A204.1 (cell line): Measurements from ENCODE around the gene QPRT.
"Not testable (repeated sequence)": the region's sequence is repeated elsewhere in the genome, so short reads cannot be mapped to it uniquely, and the experiment has no call there.

Experiments
- FAIRE-seq: peaks from 2 replicates; lab custom pipeline; 2012; peaks lifted over from hg19 to GRCh38; lab: Jason Lieb, UNC

QPRT gene

DNA sequence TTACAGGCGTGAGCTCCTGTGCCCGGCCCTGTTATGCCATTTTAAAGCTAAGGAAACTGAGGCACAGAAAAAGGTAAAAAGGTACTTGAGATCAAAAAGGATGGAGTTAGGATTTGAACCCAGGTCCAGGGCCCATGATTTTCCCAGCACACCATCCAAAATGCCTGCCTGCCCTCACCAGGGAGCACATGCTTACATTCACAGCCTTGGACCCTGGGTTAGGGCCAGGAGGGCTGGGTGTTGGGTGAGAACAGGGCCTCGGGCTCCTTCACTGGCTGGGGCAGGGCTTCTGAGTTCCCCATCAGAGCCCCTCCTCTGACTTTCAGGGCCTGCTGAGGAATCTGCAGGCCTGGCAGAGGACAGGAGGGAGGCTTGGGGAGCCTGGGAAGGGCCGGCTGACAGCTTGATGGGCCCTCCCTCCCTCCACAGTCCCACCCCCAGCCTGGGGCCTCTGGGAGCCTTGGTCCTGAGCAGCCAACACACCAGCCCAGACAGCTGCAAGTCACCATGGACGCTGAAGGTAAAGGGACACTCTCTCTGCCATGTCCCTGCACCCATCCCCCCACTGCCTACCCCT is at the start of gene QPRT:
TSS of gene QPRT (plus strand) at position 490 of the 577 bp plus-strand sequence. CDS start at position 508, 18 bp downstream.
- no peak for FAIRE-seq

DNA sequence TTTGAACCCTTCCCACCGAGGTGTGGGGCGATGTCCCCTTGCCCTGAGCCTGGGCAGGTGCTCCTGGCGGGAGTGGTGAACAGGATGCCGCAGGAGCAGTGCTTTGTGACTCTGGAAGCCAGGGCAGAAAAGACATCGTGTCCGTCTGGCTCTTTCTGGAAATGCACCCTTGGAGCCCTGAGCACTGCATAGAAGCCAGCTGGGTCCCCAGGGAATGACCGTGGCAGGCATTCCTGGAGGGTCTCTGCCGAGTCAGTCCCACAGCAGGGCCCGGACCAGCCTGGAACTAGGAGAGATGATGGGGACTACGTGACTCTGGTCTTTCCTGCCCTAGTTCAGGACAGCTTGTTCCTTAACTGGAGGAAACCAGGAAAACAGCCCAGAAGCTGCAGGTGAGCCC is 49.7 kb upstream of the QPRT start:
- FAIRE-seq = not testable (repeated sequence)

DNA sequence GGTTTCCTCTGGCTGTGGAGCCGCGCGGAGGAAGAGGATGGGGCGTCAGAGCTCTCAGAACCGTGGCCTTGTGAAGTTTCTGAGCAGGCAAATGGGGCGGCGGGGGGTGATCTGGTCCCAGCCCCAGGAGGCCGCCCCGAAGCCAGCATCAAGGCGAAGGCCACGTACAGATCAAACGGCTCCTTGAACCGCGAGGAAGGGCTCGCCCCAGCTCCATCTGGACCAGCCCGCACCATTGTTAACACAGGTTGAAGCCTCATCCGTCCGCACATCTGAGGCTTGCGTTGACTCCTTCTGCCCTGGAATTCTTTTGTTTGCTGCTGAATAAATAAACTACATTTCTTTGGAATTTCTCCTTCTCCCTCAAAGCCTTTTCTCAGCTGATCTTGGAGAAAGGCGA is 47.3 kb upstream of the QPRT start:
- not testable (repeated sequence) for FAIRE-seq

DNA sequence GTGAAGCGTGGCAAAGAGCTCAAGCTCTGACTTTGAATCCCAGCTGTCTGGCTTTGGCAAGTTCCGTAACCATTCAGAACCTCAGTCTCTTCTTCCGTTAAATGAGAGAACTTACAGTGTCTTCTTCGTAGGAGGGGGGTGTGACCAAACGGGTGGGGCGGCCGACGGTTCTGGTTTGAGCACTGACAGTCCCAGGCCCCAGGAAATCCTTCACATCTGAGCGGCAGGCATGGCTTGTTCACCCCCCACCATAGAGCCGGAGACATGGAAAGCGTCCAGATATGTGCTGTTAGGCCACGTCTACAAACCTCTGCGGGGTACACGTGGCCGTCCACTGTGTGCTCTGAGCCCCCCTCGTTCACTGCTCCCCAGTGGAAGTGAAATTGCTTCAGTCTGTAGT is 43.1 kb upstream of the QPRT start:
- FAIRE-seq = not testable (repeated sequence)

DNA sequence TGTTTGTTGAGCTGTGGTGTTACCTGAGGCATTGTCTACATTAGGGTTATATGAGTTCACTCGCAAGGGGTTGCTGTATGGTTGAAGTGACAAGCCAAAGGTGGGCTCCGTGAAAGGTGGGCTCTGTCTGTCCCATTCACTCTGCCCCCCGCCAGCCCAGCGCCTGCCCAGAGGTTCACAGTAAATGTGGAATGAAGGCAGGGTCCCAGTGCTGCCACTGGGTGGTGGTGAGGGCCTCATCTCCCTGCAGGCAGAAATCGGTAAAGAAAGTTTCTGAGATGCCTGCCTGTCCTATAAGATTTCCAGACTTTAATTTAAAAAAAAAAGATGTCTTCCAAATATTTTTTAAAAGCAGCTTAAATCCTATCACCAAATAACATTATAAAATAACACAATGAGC is 42.6 kb upstream of the QPRT start:
- not testable (repeated sequence) for FAIRE-seq

DNA sequence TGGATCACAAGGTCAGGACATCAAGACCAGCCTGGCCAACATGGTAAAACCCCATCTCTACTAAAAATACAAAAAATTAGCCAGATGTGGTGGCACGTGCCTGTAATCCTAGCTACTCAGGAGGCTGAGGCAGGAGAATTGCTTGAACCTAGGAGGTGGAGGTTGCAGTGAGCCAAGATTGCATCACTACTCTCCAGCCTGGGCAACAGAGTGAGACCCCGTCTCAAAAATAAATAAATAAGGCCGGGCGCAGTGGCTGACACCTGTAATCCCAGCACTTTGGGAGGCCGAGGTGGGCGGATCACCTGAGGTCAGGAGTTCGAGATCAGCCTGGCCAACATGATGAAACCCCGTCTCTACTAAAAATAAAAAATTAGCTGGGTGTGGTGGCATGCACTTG is 40.2 kb upstream of the QPRT start:
- FAIRE-seq = not testable (repeated sequence)

DNA sequence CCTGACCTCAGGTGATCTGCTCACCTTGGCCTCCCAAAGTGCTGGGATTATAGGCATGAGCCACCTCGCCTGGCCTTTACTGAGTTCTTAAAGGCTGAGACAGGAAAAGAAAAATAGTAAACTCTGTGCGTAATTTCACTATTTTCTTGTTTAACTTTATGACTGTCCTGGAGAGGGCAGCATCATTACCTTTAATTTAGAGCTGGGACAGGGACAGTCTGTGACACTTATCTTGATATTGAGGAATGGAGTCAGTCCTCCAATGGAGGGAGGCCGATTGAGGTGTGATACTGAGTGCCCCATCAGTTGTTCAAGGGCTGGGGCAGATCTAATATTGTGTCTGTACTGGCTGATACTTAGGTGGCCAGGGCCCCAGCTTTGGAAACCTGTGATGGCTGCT is 37.4 kb upstream of the QPRT start:
- no peak for FAIRE-seq

DNA sequence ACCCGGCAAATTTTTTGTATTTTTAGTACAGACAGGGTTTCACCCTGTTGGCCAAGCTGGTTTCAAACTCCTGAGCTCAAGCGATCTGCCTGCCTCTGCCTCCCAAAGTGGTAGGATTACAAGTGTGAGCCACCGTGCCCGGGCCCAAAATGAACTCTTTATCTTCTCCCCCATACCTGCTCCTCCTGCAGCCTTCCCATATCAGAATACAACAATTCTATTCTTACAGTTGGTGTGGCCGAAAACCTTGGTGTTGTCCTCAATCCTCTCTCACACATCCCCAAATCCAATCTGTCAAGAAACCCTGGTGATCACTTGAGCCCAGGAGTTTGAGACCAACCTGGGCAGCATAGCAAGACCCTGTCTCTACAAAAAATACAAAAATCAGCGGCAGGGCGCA is 35.4 kb upstream of the QPRT start:
- no peak for FAIRE-seq

DNA sequence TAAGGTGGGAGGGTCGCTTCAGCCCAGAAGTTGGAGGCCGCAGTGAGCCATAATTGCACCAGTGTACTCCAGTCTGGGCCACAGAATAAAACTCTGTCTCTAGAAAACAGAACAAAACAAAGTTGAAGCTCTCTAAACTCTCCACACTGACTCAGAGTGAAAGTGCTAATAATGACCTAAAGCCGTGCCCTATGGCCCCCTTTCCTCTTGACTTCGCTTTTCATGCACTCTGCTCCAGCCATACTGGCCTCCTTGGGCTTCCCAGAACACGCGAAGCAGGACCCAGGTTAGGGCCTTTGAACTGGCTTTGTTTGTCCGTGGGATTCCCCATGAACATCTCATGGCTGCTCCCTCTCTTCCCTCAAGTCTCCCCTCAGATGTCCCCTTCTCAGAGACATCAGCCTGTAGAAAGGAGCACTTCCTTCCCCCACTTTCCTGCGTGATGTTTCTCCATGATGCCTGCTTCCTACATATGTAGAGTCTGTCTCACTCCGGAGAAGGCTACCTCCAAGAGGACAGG is 34.6 kb upstream of the QPRT start:
- FAIRE-seq = no peak

DNA sequence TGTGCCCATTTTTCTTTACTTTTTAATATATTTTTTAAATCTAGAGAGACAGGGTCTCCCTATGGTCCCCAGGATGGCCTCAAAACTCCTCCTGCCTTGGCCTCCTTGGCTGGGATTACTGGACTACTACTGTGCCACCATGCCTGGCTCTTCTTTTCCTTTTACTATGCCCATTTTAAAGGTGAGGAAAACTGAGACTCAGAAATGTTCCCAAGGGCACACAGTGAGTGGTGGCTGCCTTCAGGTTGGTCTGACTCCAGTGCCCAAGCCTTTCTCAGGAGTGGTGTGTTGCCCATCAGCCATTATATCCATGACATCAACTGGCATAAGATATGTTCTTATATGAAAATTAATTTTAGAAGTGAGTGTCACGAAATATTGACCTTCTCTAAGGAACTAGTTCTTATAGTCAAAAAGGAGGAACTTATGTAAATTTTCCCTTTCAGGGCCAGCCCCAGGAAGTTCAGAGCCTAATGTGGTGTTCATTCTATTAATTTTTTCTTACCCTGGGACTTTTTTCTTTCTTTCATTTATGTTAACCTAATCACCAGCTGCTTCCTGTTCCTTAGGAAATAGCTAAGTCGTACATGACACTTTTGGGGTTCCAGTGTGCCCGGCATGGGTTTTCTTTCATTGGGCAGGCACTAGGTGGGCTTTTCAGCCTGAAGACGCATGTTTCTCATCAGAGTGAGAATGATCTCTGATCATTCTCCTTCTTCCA is 33.8 kb upstream of the QPRT start:
- FAIRE-seq = no peak

DNA sequence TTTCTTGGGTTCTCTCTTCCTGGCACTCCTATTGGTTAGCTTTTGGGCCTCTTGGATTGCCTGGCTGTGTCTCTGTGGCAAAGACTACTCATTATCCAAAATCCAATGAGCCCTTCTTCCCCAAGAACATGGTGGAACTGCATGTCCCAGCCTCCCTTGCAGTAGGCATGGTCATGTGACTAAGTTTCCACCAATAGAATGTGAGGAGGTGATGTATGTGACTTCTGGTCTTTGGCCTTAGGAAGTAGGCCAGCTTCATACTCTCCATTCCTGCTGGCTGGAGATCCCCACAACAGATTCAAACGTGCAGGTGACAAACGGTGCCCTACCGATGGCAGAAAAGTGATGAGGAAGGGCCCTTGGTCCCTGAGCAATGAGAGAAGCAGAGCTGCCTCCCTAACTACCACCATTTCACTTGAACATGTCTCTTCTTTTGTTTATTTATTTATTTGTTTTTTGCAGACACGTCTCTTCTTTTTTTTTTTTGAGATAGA is 33.2 kb upstream of the QPRT start:
- FAIRE-seq = no peak

DNA sequence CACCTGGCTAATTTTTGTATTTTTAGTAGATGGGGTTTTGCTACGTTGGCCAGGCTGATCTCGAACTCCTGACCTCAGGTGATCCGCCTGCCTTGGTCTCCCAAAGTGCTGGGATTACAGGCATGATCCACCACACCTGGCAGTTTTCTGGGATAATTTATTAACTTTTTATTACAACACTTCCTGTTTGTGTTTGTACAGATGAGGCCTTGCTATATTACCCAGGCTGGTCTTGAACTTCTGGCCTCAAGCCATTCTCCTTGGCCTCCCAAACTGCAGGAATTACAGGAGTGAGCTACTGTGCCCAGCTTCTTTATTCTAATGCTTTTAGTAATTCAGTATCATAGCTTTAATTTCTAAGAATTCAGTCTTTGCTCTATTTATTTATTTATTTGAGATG is 32.0 kb upstream of the QPRT start:
- no peak for FAIRE-seq

DNA sequence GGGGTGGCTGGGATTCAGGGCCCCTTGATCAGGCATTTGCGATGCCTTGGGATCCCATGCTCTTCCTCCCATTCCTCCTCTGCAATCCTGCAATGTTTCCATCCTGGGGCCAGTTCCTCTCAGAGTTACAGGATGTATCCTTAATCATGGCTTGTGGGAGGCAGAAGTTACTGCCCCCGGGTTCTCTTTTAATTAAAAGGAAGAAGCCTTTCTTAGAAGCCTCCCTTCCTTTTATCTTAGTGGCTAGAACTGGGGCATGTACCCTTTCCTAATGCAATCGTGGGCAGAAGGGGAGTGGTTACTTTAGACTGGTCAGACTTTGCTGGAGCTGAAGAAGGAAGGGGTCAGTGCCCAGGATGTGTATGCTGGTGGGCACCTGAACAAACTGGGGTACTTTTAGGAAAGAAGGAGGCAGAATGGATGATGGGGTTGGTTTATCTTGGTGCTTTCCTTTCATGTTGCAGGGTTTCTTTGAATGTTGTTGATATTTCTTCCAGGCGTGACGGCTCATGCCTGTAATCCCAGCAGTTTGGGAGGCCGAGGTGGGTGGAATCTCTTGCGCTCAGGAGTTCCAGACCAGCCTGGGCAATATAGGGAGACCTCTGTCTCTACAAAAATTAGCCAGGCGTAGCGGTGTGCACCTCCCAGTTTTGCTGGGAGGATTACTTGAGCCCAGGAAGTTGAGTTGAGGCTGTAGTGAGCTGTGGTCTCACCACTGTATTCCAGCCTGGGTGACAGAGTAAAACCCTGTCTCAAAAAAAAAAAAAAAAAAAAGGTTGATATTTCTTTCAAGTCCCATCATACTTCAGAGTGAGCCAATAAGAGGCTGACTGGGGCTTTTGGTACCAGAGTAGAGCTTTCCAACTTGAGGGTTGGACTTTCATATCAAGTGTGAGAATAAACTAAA is 29.1 kb upstream of the QPRT start:
- no peak for FAIRE-seq

DNA sequence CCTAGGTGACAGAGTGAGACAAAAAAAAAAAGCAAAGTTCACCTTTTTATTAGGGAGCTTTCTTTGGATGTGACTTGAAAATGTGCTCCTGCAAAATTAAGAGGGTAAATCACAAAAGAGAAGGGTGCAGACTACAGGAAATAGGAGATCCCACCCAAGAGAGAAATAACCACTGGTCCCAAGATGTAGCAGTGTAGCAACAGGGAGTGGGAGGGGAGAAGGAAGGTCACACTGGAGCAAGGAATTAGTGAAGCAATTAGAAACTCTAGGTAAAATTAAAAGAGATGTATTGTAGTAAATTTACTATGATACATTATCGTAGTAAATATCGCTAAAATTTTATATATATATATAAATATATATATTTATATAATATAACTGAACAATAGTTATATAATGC is 28.2 kb upstream of the QPRT start:
- no peak for FAIRE-seq

DNA sequence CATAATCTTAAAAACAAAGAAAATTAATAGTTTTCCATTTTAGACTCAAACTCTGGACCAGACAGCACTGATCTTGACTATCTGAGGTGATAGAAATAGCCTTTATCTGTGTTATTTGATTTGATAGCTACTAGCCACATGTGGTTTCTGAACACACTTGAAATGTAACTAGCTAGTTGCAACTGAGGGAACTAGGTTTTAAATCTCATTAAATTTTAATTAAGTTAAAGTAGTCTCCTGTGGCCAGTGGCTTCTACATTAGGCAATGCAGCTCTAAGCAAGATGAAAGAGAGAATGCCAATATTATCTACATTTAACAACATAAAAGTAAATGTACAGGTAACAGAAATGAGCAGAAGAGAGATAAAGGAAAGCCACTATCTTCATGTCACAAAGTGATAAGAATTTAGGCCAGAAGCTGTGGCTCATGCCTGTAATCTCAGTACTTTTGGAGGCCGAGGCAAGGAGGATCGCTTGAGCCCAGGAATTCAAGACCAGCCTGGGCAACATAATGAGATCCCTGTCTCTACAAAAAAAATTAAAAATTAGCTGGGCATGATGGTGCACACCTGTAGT is 27.1 kb upstream of the QPRT start:
- FAIRE-seq = no peak

DNA sequence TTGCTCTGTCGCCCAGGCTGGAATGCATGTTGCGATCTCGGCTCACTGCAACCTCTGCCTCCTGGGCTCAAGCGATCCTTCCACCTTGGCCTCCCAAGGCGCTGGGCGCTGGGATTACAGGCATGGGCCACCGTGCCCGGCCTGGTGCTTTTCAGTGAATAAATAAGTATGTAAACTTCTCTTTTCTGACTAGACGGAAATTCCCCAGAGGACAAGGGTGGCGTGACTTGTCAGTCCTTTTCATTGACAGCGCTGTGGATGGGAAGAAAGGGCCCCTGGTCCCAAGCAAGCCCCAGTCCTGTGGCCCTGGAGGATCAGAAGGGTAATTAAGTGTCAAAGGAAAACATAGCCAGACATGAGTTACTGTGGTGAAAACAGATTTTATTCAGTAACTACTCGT is 25.5 kb upstream of the QPRT start:
- no peak for FAIRE-seq

DNA sequence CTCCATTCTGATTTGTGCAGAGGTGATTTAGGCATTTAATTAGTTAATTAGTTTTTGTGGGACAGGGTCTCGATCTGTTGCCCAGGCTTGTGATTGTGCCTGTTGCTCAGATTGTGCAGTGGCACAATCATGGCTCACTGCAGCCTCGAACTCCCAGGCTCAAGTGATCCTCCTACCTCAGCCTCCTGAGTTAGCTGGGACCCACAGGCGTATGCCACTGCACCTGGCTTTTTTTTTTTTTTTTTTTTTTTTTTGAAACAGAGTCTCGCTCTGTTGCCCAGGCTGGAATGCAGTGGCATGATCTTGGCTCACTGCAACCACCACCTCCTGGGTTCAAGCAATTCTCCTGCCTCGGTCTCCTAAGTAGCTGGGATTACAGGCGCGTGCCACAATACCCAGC is 25.1 kb upstream of the QPRT start:
- FAIRE-seq = not testable (repeated sequence)

DNA sequence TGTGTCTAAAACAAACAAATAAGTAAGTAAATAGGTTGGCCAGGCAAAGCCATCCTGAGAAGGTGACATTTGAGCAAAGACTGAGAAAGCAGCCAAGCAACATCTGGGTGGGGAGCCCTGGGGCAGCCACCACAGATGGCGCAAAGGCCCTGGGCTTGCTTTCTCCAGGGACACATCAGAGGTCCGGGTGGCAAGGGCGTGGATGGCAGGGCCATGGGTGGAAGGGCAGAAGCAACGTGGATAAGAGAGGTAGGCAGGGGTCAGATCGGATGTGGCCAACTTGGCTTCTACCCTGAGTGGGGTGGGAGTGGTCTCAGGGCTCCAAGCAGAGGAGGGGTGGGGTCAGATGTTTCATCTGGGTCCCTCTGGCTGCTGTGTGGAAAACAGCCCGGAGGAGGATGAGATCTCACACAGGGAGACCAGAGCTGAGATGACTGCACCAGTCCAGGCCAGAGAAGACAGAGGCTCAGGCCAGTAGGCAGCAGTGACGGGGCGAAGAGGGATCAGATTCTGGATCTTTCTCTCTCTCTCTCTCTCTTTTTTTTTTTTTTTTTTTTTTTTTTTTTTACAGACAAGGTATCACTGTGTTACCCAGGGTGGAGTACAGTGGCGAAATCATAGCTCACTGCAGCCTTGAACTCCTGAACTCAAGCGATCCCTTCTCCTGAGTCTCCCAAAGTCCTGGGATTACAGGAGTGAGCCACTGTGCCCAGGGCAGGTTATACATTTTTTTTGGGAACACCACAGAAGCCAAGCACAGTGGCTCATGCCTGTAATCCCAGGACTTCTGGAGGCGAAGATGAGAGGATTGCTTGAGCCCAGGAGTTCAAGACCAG is 22.1 kb upstream of the QPRT start:
- no peak for FAIRE-seq

DNA sequence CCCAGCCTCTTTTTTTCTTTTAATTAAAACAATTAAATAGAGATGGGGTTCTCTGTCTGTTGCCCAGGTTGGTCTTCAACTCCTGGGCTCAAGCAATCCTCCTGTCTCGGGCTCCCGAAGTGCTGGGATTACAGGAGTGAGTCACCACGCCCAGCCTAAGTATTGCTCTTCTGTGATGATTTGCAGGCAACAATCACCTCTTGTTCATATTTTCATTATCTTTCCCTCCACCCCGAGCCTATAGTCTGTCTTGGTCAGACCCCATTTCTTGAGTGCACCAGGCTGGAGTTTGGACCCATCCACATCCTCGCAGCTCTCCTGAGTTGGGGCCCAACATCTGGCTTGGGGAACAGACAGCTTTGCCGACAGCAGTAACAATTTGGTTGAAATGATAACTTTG is 20.3 kb upstream of the QPRT start:
- no peak for FAIRE-seq

DNA sequence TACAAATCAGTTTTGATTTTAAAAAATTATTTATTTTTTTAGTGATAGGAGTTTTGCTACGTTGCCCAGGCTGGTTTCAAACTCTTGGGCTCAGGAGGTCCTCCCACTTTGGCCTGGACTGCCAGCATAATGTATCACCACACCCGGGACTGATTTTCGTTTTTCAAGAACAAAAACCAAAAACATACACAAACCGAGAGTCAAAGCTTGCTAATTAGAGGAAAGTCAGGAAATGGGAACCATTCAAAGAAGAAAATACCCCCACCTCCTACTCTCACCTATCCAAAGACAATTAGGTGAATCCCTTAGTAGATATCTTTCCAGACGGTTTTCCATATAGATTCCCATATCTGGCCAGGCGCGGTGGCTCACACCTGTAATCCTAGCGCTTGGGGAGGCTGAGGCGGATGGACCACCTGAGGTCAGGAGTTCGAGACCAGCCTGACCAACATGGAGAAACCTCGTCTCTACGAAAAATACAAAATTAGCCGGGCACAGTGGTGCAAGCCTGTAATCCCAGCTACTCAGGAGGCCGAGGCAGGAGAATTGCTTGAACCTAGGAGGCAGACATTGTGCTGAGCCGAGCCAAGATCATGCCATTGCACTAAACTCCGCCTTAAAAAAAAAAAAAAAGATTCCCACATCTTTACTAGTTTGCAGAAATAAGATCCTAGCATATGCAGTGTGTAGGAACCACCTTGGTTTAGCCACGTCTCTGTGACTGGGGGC is 16.8 kb upstream of the QPRT start:
- no peak for FAIRE-seq

DNA sequence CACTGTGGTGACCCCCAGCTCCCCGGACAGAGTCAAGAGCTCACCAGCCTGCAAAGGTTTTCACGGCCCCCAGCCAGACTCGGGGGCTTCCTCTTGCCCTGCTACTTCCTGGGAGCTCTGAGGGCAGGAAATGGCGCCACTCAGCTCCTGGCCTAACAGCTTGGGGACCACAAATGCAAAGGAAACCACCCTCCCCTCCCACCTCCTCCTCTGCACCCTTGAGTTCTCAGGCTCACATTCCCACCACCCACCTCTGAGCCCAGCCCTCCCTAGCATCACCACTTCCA is 16.3 kb upstream of the QPRT start:
- FAIRE-seq = no peak
